Stimulated activated CD4-positive, alpha-beta T cell treated with anti-CD3 and anti-CD28 coated beads, Interleukin-1b, Interleukin-23, amount 100 ng/mL, for 24 hours (primary cell): Measurements from ENCODE around the gene HOXC10.

Experiments
- DNase-seq, 4 experiments: peaks; one replicate each; pipeline ENCODE4 v3.0.0-alpha.2; 2020; ENCODE audit warnings: low read depth in 4 of 4, low spot score in 1 of 4

The HOXC10 gene

GRCh38 chr12:54028314-54029201 lies 43.6 kb downstream of the HOXC10 start, which contains the start of gene HOXC6:
Gene HOXC6, plus strand, starts transcription at chr12:54028440. Its CDS starts 82 bp downstream, at chr12:54028522.
- DNase-seq, result no peak

- no peak for DNase-seq
Measured at GRCh38 chr12:54029529-54030441, 44.8 kb downstream of the HOXC10 start.

DNA sequence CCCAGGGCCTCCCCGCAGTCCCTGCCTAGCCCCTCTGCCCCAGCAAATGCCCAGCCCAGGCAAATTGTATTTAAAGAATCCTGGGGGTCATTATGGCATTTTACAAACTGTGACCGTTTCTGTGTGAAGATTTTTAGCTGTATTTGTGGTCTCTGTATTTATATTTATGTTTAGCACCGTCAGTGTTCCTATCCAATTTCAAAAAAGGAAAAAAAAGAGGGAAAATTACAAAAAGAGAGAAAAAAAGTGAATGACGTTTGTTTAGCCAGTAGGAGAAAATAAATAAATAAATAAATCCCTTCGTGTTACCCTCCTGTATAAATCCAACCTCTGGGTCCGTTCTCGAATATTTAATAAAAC lies 45.5 kb downstream of the HOXC10 start:
- no peak for DNase-seq

- DNase-seq, result no peak
Measured at GRCh38 chr12:54030889-54031471, 46.0 kb downstream of the HOXC10 start.

DNA sequence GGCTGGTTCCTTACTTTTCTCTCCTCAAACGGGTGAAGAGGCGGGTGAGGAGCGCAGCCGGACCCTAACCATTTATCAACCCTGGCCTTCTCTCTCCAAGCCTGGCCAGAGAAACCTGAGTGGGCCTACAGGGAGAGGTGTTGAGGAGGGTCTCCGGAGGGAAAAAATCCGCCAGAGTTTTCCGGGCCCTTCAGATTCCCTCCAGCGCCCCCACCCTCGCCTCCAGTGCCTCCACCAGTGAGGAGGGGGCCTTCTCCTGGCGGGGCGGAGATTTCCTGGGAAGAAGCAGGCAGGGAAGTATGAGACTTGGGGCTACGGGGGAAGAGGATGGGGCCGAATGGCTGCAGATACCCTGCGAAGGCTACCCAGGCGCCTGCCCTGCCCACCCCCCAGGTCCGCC lies 46.5 kb downstream of the HOXC10 start:
- DNase-seq, result no peak

DNA sequence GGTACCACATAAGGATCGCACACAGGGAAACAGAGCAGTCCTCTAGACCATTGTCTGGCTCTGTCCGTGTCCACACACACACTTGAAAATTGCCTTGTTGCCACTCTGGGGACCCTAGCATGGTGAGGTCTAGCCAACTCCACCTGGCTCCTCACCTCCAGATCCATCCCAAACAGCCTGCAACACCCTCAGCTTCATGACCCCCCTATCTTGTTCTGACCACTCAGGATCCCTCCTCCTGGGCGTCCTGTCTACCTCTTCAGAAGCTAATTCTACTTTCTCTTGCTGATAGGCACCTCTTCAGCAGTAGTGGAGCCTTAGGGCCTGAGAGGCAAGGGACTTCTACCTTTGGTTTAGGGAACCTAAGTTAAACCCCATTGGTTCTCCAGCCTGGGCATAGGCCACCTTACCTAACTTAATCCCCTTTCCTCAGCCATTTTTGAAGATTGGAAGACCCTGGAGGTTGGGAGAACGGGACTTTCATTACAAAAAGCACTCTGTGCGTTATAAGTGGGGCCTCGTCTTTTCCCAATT lies 47.2 kb downstream of the HOXC10 start:
- DNase-seq, result no peak

DNA sequence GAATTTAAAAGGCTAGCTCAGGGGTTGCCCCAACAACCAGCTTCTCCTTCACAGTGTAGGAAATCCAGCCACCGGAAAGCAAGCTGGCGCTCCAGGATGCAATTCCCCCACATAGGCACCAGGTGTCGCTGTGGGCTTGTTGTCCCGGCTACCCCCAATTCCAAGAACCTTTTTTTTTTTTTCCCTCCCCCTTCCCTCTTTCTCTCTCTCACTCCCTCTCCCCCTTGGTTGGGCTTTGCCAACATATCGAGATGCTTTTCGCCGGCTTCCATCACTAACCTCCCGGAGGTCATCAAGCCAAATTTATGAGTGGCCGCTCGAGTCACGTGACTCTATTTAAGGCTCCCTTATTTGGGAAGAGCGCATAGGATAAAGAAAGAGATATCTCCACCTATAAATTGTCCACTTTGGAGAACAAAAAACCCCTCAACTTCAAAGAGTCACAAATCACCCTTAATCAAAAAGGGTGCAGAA lies 47.7 kb downstream of the HOXC10 start, which contains the start of gene HOXC5:
TSS of gene HOXC5 (plus strand) at position 424 of the 474 bp plus-strand sequence. CDS start 73 bp downstream, outside the sequence.
- DNase-seq, result peak in 3 of 4 experiments; percentile 34 to 52 (median 36)

GRCh38 chr12:54033106-54033979 lies 48.4 kb downstream of the HOXC10 start:
- no peak for DNase-seq

DNA sequence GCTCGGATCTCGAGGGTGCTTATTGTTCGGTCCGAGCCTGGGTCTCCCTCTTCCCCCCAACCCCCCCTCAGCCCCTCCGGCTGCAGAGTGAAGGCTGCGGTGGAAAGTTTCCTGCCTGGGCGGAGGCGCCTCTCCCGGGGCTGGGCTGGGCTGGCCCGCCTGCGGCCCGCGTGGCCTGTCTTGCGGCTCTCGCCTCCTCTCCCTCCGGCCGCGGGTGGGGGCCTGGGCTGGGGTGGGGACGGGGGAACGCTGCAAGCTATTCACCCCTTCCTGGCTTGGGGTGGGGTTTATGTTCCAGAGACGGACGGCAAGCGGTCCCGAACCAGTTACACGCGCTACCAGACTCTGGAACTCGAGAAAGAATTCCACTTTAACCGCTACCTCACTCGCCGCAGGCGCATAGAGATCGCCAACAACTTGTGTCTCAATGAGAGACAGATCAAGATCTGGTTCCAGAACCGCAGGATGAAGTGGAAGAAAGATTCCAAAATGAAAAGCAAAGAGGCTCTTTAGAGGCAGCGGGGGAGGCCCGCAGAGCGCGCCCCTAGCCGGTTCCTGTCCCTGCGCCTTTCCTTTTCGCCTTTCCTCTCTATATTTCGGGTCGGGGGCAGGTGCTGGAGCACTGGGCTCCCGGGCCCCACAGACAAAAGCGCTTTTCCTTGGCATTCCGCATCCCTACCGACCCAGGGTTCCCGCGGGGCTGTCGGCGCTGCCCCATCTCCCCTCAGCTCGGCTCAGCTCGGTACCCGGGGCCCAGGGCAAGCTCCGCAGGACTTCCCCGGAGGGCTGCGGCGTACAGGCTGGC lies 49.2 kb downstream of the HOXC10 start:
- no peak for DNase-seq

DNA sequence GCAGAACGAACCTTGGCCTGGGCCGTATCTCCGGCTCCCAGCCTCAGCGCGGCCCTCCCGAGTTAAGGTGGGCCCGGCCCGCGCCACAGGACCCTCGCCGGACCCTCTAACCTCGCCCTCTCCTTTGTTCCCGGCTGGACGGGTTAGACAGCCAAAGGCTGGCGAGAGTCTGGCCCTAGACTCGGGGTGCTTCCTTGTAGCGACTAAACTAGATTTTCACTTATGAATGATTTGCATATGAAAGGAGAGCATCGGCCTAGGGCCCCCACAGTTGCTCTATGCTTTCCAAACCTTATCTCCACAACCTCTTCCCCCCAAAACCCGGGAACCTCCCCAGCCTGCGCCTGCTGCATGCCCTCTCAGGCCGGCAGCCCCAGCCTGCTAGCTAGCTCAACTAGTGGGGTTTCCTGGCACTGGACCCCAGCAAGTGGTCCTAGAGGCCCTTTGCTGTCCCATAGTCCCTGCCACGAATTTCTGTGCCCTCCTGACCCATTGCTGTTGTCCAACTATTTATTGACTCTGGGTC lies 49.9 kb downstream of the HOXC10 start:
- DNase-seq, result no peak

DNA sequence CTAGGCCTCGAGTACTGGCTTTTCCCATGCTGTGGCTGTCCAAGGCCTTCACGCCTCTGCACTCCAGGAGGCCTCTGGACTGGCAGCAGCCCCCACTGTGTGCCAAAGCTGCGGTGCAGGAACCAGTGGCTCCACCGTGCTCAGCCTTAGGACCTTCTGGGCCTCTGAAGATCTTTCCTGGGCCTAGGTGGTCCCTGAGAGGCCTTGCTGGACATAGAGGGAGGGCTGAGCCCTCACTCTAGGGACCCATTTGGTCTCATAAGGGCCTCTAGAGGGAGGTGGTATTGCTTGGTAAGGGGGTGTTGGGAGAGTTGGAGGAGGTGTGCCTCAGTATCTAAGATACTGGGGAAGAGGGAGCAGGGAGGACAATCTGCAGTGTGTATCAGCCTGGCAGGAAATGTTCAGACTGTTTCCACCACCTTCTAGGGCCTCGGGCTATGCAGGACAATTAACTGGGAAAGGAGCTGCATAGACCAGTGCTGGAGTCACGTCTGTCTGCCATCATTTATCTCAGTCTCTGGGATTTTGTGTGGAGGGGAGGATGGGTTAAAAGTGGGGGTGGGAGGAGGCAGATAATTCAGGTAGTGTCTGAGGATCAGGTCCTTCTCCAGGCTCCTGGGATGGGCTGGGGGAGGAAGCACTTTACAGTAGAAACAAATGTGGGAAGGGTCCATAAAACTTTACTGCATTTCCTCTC lies 50.8 kb downstream of the HOXC10 start:
- no peak for DNase-seq

- no peak for DNase-seq
Measured at GRCh38 chr12:54036620-54037359, 51.8 kb downstream of the HOXC10 start.

- DNase-seq, result no peak
Measured at GRCh38 chr12:54037360-54038283, 52.7 kb downstream of the HOXC10 start.

DNA sequence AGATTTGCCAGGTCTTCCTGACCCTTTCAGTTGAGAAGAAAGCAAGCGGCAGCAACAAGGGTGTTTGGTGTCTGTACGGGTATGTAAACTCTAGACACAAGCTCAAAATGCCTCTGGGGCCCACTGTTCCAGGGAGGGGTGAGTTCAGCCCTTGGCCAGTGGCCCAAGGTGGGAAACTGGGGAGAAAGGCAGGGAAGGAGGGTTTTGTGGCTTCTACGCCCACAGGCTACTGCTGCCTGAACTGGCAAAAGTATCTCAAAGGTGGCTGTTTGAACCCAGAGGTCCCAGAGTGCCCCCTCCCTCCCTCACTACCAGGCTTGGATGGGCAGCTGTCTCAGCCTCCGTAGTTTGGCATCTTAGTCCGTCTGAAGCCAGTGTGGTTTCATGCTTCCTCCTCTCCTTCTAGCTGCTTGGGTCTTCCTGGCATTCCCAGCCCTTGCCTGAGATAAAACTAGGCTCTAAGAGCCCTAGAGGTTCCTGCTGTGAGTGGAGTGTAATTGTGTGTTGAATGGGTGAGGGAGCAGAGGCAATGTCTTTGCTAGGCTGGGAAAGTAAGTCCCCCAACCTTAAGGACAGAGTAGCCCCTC lies 53.4 kb downstream of the HOXC10 start:
- DNase-seq, result no peak

- no peak for DNase-seq
Measured at GRCh38 chr12:54038871-54039414, 54.0 kb downstream of the HOXC10 start.
